ENCODE measurements around the gene HADH. TPM values are rescaled to one million over a fixed set of nuclear protein-coding genes. Genes with fewer than 3 reads are reported as not detected.

The HADH gene
- 100 to 1,000 TPM; 108 to 143 TPM for total RNA-seq

- peaks cover 0 to 53% of the 10 kb centered on the region in 2 donors for H3K4me1 ChIP-seq
- H3K27ac ChIP-seq = peak within 1 kb of the TSS; percentile 91 to 96
- H3K9me3 ChIP-seq = no peaks in the 10 kb centered on the region
- peak within 1 kb of the TSS; percentile 76 to 78 for H3K4me3 ChIP-seq
- H3K27me3 ChIP-seq = no peaks in the 10 kb centered on the region
- peak; percentile 94 for DNase-seq (ENCODE audit: low spot score)
- TF ChIP-seq CTCF (IDR thresholded peaks at IDR 0.05) = no peak
- H3K36me3 ChIP-seq = no peaks in the 10 kb centered on the region
Observed at GRCh38 chr4:107989537-107990386, at the start of gene HADH. Gene HADH (plus strand): TSS chr4:107989889. CDS start chr4:107989933, 44 bp downstream.

- Histone ChIP-seq H3K36me3 (peaks cover 41% of the 10 kb centered on the region), H3K27ac (no peak overlapping the region), H3K4me1 (no peaks in the 10 kb centered on the region), H3K4me3 (no peak overlapping the region), H3K9me3 (no peaks in the 10 kb centered on the region), H3K27me3 (no peaks in the 10 kb centered on the region)
- DNase-seq (ENCODE audit: low spot score) = no peak
- TF ChIP-seq CTCF (IDR thresholded peaks at IDR 0.05) = no peak
Observed at GRCh38 chr4:107945809-107946208, 43.9 kb upstream of the HADH start.

- H3K27me3 ChIP-seq = no peaks in the 10 kb centered on the region
- no peak overlapping the region for H3K4me3 ChIP-seq
- no peaks in the 10 kb centered on the region for H3K9me3 ChIP-seq
- H3K36me3 ChIP-seq = peaks cover 47% of the 10 kb centered on the region
- no peaks in the 10 kb centered on the region for H3K4me1 ChIP-seq
- H3K27ac ChIP-seq = no peak overlapping the region
- TF ChIP-seq CTCF (IDR thresholded peaks at IDR 0.05) = no peak
- no peak for DNase-seq (ENCODE audit: low spot score)
Observed at GRCh38 chr4:107950746-107951540, 38.7 kb upstream of the HADH start.

- Histone ChIP-seq H3K9me3 (peaks cover 0 to 4% of the 10 kb centered on the region in 2 donors), H3K36me3 (peaks cover 47% of the 10 kb centered on the region), H3K4me3 (no peak overlapping the region), H3K27ac (no peak overlapping the region), H3K4me1 (no peaks in the 10 kb centered on the region), H3K27me3 (no peaks in the 10 kb centered on the region)
- DNase-seq (ENCODE audit: low spot score) = no peak
- no peak for TF ChIP-seq CTCF (IDR thresholded peaks at IDR 0.05)
Observed at GRCh38 chr4:107951551-107951950, 38.1 kb upstream of the HADH start.

GRCh38 chr4:107956011-107956410, 33.7 kb upstream of the HADH start:
- peaks cover 0 to 10% of the 10 kb centered on the region in 2 donors for H3K9me3 ChIP-seq
- DNase-seq (ENCODE audit: low spot score) = no peak
- H3K27ac ChIP-seq = no peak overlapping the region
- peaks cover 15% of the 10 kb centered on the region for H3K36me3 ChIP-seq
- no peaks in the 10 kb centered on the region for H3K27me3 ChIP-seq
- no peak overlapping the region for H3K4me3 ChIP-seq
- H3K4me1 ChIP-seq = no peaks in the 10 kb centered on the region
- no peak for TF ChIP-seq CTCF (IDR thresholded peaks at IDR 0.05)

Data from right atrium auricular region (tissue), 2 donors.